Activated CD4-positive, alpha-beta T cell treated with anti-CD3 and anti-CD28 coated beads, Interleukin-2, amount 10 ng/mL, durations not matched to agents 24 days and 14 days (primary cell): ENCODE data around the gene FAM181B. TPM values are rescaled to one million over a fixed set of nuclear protein-coding genes. Genes with fewer than 3 reads are reported as not detected.
A peak's percentile ranks its signal among the peaks of the same experiment; 100 is the strongest.
"Not testable (repeated sequence)": the region's sequence is repeated elsewhere in the genome, so short reads cannot be mapped to it uniquely, and the experiment has no call there.

Experiments used
- DNase-seq: peaks from one replicate; pipeline ENCODE4 v3.0.0; 2022
- H3K27ac Mint-ChIP-seq: one replicate; pipeline ENCODE4 v1.8.0; 2022; ENCODE audit warnings: mild to moderate bottlenecking, mixed read lengths
- H3K27me3 Mint-ChIP-seq: one replicate; pipeline ENCODE4 v1.8.0; 2022; ENCODE audit warnings: mixed read lengths
- H3K36me3 Mint-ChIP-seq: one replicate; pipeline ENCODE4 v1.8.0; 2022; ENCODE audit warnings: low read depth, mild to moderate bottlenecking, mixed read lengths
- H3K4me1 Mint-ChIP-seq: one replicate; pipeline ENCODE4 v1.8.0; 2021; ENCODE audit warnings: mixed read lengths
- H3K4me3 Mint-ChIP-seq: one replicate; pipeline ENCODE4 v1.8.0; 2022; ENCODE audit warnings: mild to moderate bottlenecking, moderate library complexity, mixed read lengths
- H3K9me3 Mint-ChIP-seq: one replicate; pipeline ENCODE4 v1.8.0; 2021; ENCODE audit warnings: mixed read lengths
- intact Hi-C: fragments of 100-400 bp; cut with micrococcal nuclease; formaldehyde crosslinking; loops from one replicate; pipeline ENCODE4 v1.15.1; 2023
- total RNA-seq: library from RNA; stranded (reverse); gene quantifications from 2 replicates; pipeline ENCODE4 v1.2.3, GENCODE V29; 2022

The FAM181B gene
- total RNA-seq, 1 donor from 2014 or later: not detected

GRCh38 chr11:82720267-82721065 lies 13.2 kb downstream of the FAM181B start:
- H3K9me3 Mint-ChIP-seq: no peaks in the 10 kb centered on the region
- H3K4me3 Mint-ChIP-seq: no peak overlapping the region
- H3K36me3 Mint-ChIP-seq: no peaks in the 10 kb centered on the region
- H3K27ac Mint-ChIP-seq: no peak overlapping the region
- peaks cover 5% of the 10 kb centered on the region for H3K27me3 Mint-ChIP-seq
- intact Hi-C loops: no loop called here
- DNase-seq: no peak
- H3K4me1 Mint-ChIP-seq: no peaks in the 10 kb centered on the region

- no peak overlapping the region for H3K4me3 Mint-ChIP-seq
- intact Hi-C loops: loop anchor here (10.0 kb wide), 1 partner anchor 1095 kb away; no protein-coding TSS in a partner anchor
- DNase-seq: no peak
- H3K27me3 Mint-ChIP-seq: peaks cover 2% of the 10 kb centered on the region
- no peak overlapping the region for H3K27ac Mint-ChIP-seq
- H3K36me3 Mint-ChIP-seq: no peaks in the 10 kb centered on the region
- no peaks in the 10 kb centered on the region for H3K4me1 Mint-ChIP-seq
- H3K9me3 Mint-ChIP-seq: no peaks in the 10 kb centered on the region
Observed at GRCh38 chr11:82719361-82720105, 14.1 kb downstream of the FAM181B start.

- H3K4me1 Mint-ChIP-seq: no peaks in the 10 kb centered on the region
- no peaks in the 10 kb centered on the region for H3K9me3 Mint-ChIP-seq
- H3K36me3 Mint-ChIP-seq: no peaks in the 10 kb centered on the region
- H3K27ac Mint-ChIP-seq: no peak overlapping the region
- intact Hi-C loops: loop anchor here (1.0 to 10.0 kb wide), 2 partner anchors 145 to 1096 kb away; no protein-coding TSS in a partner anchor
- H3K27me3 Mint-ChIP-seq: peaks cover 2% of the 10 kb centered on the region
- no peak overlapping the region for H3K4me3 Mint-ChIP-seq
- no peak for DNase-seq
Observed at GRCh38 chr11:82718821-82719220, 14.8 kb downstream of the FAM181B start.

- peak; percentile 63 for DNase-seq
- H3K36me3 Mint-ChIP-seq: no peaks in the 10 kb centered on the region
- no peak overlapping the region for H3K4me3 Mint-ChIP-seq
- no peaks in the 10 kb centered on the region for H3K4me1 Mint-ChIP-seq
- peaks cover 2% of the 10 kb centered on the region for H3K27me3 Mint-ChIP-seq
- no peaks in the 10 kb centered on the region for H3K9me3 Mint-ChIP-seq
- H3K27ac Mint-ChIP-seq: no peak overlapping the region
- intact Hi-C loops: loop anchor here (1.0 to 10.0 kb wide), 2 partner anchors 146 to 1096 kb away; no protein-coding TSS in a partner anchor
Observed at GRCh38 chr11:82718307-82718706, 15.4 kb downstream of the FAM181B start.

- no peaks in the 10 kb centered on the region for H3K4me1 Mint-ChIP-seq
Observed at GRCh38 chr11:82714346-82715174, 19.1 kb downstream of the FAM181B start.

GRCh38 chr11:82711648-82712047 lies 22.0 kb downstream of the FAM181B start:
- Mint-ChIP-seq H3K4me1 (no peaks in the 10 kb centered on the region), H3K27me3 (peaks cover 7% of the 10 kb centered on the region), H3K9me3 (no peaks in the 10 kb centered on the region), H3K36me3 (no peaks in the 10 kb centered on the region), H3K27ac (no peak overlapping the region), H3K4me3 (no peak overlapping the region)
- intact Hi-C loops: loop anchor here (10.0 kb wide), 1 partner anchor 1103 kb away; no protein-coding TSS in a partner anchor
- DNase-seq: no peak

More at GRCh38 chr11:82714346-82715174, 19.1 kb downstream of the FAM181B start:
- no peak for DNase-seq
- intact Hi-C loops: loop anchor here (10.0 kb wide), 1 partner anchor 1100 kb away; no protein-coding TSS in a partner anchor
- H3K36me3 Mint-ChIP-seq: no peaks in the 10 kb centered on the region
- H3K27ac Mint-ChIP-seq: no peak overlapping the region
- peaks cover 4% of the 10 kb centered on the region for H3K27me3 Mint-ChIP-seq
- H3K4me3 Mint-ChIP-seq: no peak overlapping the region
- H3K9me3 Mint-ChIP-seq: no peaks in the 10 kb centered on the region

- Mint-ChIP-seq H3K4me3 (no peak overlapping the region), H3K27ac (no peak overlapping the region), H3K9me3 (no peaks in the 10 kb centered on the region), H3K36me3 (no peaks in the 10 kb centered on the region), H3K4me1 (no peaks in the 10 kb centered on the region), H3K27me3 (peaks cover 3% of the 10 kb centered on the region)
- no peak for DNase-seq
- intact Hi-C loops: no loop called here
Observed at GRCh38 chr11:82703796-82704195, 29.9 kb downstream of the FAM181B start.

- intact Hi-C loops: no loop called here
- Mint-ChIP-seq H3K4me1 (no peaks in the 10 kb centered on the region), H3K27me3 (peaks cover 3% of the 10 kb centered on the region), H3K4me3 (no peak overlapping the region), H3K36me3 (no peaks in the 10 kb centered on the region), H3K27ac (no peak overlapping the region), H3K9me3 (no peaks in the 10 kb centered on the region)
- DNase-seq: no peak
Observed at GRCh38 chr11:82703226-82703625, 30.4 kb downstream of the FAM181B start.

- no peaks in the 10 kb centered on the region for H3K4me1 Mint-ChIP-seq
- peak; percentile 76 for DNase-seq
- intact Hi-C loops: no loop called here
Observed at GRCh38 chr11:82701847-82702520, 31.7 kb downstream of the FAM181B start.

GRCh38 chr11:82698576-82699352 lies 34.9 kb downstream of the FAM181B start:
- Mint-ChIP-seq H3K27me3 (peaks cover 2% of the 10 kb centered on the region), H3K27ac (no peak overlapping the region), H3K9me3 (no peaks in the 10 kb centered on the region), H3K4me1 (no peaks in the 10 kb centered on the region), H3K4me3 (no peak overlapping the region), H3K36me3 (no peaks in the 10 kb centered on the region)
- DNase-seq: no peak
- intact Hi-C loops: loop anchor here (5.0 kb wide), 1 partner anchor 1056 kb away; no protein-coding TSS in a partner anchor

More at GRCh38 chr11:82701847-82702520, 31.7 kb downstream of the FAM181B start:
- Mint-ChIP-seq H3K27me3 (peaks cover 2% of the 10 kb centered on the region), H3K4me3 (no peak overlapping the region), H3K9me3 (no peaks in the 10 kb centered on the region), H3K36me3 (no peaks in the 10 kb centered on the region), H3K27ac (no peak overlapping the region)

- no peak for DNase-seq
- no peak overlapping the region for H3K4me3 Mint-ChIP-seq
- H3K9me3 Mint-ChIP-seq: no peaks in the 10 kb centered on the region
- no peaks in the 10 kb centered on the region for H3K4me1 Mint-ChIP-seq
- intact Hi-C loops: no loop called here
- H3K27me3 Mint-ChIP-seq: peaks cover 5% of the 10 kb centered on the region
- H3K27ac Mint-ChIP-seq: no peak overlapping the region
- no peaks in the 10 kb centered on the region for H3K36me3 Mint-ChIP-seq
Observed at GRCh38 chr11:82692981-82693380, 40.7 kb downstream of the FAM181B start.

- not testable (repeated sequence) for H3K4me3 Mint-ChIP-seq, H3K4me1 Mint-ChIP-seq, H3K9me3 Mint-ChIP-seq, H3K27ac Mint-ChIP-seq, H3K36me3 Mint-ChIP-seq, DNase-seq, H3K27me3 Mint-ChIP-seq
- intact Hi-C loops: loop anchor here (10.0 kb wide), 1 partner anchor 1875 kb away; no protein-coding TSS in a partner anchor
Observed at GRCh38 chr11:82689347-82689746, 44.3 kb downstream of the FAM181B start.
